HL-60 (cell line): ENCODE data around the gene ADCY1.

Experiments used
- DNase-seq, 2 experiments: peaks; one replicate each; pipeline ENCODE4 v3.0.0-alpha.2; 2010 to 2020; ENCODE audit warnings: low read depth in 1 of 2, low spot score in 1 of 2
- H3K27ac ChIP-seq: fragments of 250-450 bp; sonication (Bioruptor Pico); replicated peaks from 2 replicates; pipeline ENCODE4 v1.5.1; 2020; ENCODE audit warnings: mild to moderate bottlenecking, moderate library complexity
- H3K27me3 ChIP-seq: fragments of 250-450 bp; sonication (Bioruptor Pico); 2 replicates; pipeline ENCODE4 v1.5.1; 2021; ENCODE audit warnings: mild to moderate bottlenecking, moderate library complexity; ENCODE audit not compliant: insufficient read depth, poor library complexity, severe bottlenecking
- H3K4me3 ChIP-seq: replicated peaks from 2 replicates; pipeline ENCODE4 v1.5.1; 2011; ENCODE audit warnings: mild to moderate bottlenecking, control low read depth, low read length; ENCODE audit not compliant: insufficient read depth
- CTCF ChIP-seq: IDR thresholded peaks from one replicate; pipeline ENCODE4 v1.5.1; 2011; ENCODE audit warnings: low read length, control low read depth, inconsistent platforms; ENCODE audit not compliant: insufficient read depth
- GABPA ChIP-seq: IDR thresholded peaks from 2 replicates; pipeline ENCODE4 v1.6.1; 2012; ENCODE audit warnings: low read depth
- POLR2AphosphoS5 ChIP-seq: IDR thresholded peaks from 2 replicates; pipeline ENCODE4 v1.6.1; 2012; ENCODE audit warnings: low read depth
- REST ChIP-seq: IDR thresholded peaks from 2 replicates; pipeline ENCODE4 v1.6.1; 2012; ENCODE audit warnings: low read depth; ENCODE audit not compliant: insufficient replicate concordance
- SPI1 ChIP-seq: IDR thresholded peaks from 2 replicates; pipeline ENCODE4 v1.6.1; 2012; ENCODE audit warnings: low read depth, mild to moderate bottlenecking, borderline replicate concordance

ADCY1 gene

GRCh38 chr7:45685619-45686240, 111.6 kb downstream of the ADCY1 start:
- no peaks in the 10 kb centered on the region for H3K27me3 ChIP-seq
- H3K27ac ChIP-seq: no peak overlapping the region
- no peak for DNase-seq
- TF ChIP-seq CTCF (no peak), REST (no peak), POLR2AphosphoS5 (no peak), GABPA (no peak)
- H3K4me3 ChIP-seq: no peak overlapping the region

GRCh38 chr7:45686441-45687184, 112.4 kb downstream of the ADCY1 start:
- TF ChIP-seq GABPA: no peak
- no peak for TF ChIP-seq SPI1
- TF ChIP-seq POLR2AphosphoS5: no peak
- Histone ChIP-seq H3K4me3 (no peak overlapping the region), H3K27me3 (no peaks in the 10 kb centered on the region), H3K27ac (no peak overlapping the region)
- DNase-seq: no peak

- TF ChIP-seq REST: no peak
- TF ChIP-seq GABPA: no peak
- no peak for TF ChIP-seq CTCF
- no peak for TF ChIP-seq SPI1
- TF ChIP-seq POLR2AphosphoS5: no peak
- no peak overlapping the region for H3K27ac ChIP-seq
These were observed 113.0 kb downstream of the ADCY1 start for GRCh38 chr7:45687185-45687560.

GRCh38 chr7:45687721-45688120, 113.6 kb downstream of the ADCY1 start:
- H3K4me3 ChIP-seq: no peak overlapping the region
- no peak overlapping the region for H3K27ac ChIP-seq
- no peak for DNase-seq
- no peak for TF ChIP-seq POLR2AphosphoS5
- no peak for TF ChIP-seq CTCF
- no peak for TF ChIP-seq REST
- no peak for TF ChIP-seq GABPA
- no peak for TF ChIP-seq SPI1
- H3K27me3 ChIP-seq: no peaks in the 10 kb centered on the region

More at GRCh38 chr7:45687185-45687560, 113.0 kb downstream of the ADCY1 start:
- no peak for DNase-seq
- H3K27me3 ChIP-seq: no peaks in the 10 kb centered on the region
- no peak overlapping the region for H3K4me3 ChIP-seq
